K562 treated with DMSO at 1 percent for 24 hours (cell line): ENCODE measurements around the gene TMEM191C. TPM values are rescaled to one million over a fixed set of nuclear protein-coding genes. Genes with fewer than 3 reads are reported as not detected.

Experiments used
- total RNA-seq: library from RNA; unstranded; fragments of 300-600 nt; gene quantifications from 2 replicates; pipeline ENCODE4 v1.2.3, GENCODE V29; 2022; ENCODE audit warnings: low read depth; ENCODE audit not compliant: insufficient read depth

The TMEM191C gene
- 30.5 and 31.5 TPM in 2 replicates for total RNA-seq

GRCh38 chr22:21467337-21468193, at the start of gene TMEM191C:
TSS of gene TMEM191C (plus strand) at chr22:21467387. CDS start at chr22:21467460, 73 bp downstream.

Other genes starting within 250 kb of the TMEM191C start
- gene RIMBP3B, start 83.6 kb upstream of the TMEM191C start, total RNA-seq = 1.5 and 1.6 TPM in 2 replicates
- gene HIC2, start 50.0 kb upstream of the TMEM191C start, total RNA-seq = 51.1 and 51.2 TPM in 2 replicates
- 1.4 TPM in 2 replicates for gene RIMBP3C, start 84.1 kb downstream of the TMEM191C start, total RNA-seq
- 200 and 225 TPM in 2 replicates for gene UBE2L3, start 100.3 kb downstream of the TMEM191C start, total RNA-seq
- 545 and 654 TPM in 2 replicates for gene YDJC, start 162.6 kb downstream of the TMEM191C start, total RNA-seq
- 4.5 and 7.2 TPM in 2 replicates for gene CCDC116, start 165.4 kb downstream of the TMEM191C start, total RNA-seq
- 861 and 964 TPM in 2 replicates for gene SDF2L1, start 174.9 kb downstream of the TMEM191C start, total RNA-seq
- gene PPIL2, start 198.6 kb downstream of the TMEM191C start, total RNA-seq = 133 and 134 TPM in 2 replicates